ENCODE results near the gene IRF9. TPM values are rescaled to one million over a fixed set of nuclear protein-coding genes. Genes with fewer than 3 reads are reported as not detected.

The IRF9 gene
- 17.5 TPM for total RNA-seq

DNA sequence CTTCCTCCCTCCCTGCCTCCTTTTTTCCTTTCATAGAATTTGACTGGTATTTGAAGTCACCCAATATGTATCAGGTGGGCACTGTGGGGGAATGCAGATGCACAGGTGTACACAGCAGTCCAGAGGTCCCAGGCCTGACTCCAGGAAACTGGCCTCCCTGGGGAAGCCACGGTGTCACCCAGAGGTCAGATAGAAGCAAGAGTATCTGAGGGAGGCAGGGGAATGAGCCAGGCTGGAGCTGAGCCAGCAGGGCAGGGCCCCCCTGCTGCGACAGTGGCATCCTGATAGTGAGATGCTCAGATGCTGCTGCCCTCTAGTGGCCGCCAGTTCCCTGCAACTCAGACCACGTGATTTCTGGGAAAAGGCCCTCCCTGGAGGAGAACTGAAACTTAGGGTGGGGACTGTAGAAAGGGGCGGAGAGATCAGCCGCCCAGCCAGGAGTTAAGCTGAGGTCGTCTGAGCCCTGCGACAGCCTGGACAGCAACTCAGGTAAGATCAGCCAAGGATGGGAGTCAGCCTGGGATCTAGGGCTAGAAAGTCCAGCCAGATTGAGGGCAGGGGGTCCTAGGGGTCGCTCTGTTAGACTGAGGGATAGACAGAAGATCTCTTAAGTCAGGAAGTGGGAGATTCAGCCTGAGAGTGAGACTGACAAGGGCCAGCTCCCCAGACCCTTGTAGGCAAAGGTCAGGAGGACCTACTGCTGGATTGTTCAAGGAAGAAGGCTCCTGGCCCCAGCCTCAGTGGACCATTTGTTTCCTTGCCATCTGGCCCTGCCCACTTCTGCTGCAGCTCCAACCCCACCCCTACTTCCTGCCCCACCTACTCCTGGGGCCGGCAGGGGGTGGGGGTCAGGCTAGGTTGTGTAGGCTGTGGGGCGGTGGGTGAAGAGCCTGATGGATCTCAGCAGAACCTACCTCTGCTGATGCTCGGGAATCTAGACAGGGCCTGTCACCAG is at the start of gene IRF9:
Gene IRF9 (plus strand): TSS at position 416 of the 955 bp plus-strand sequence. CDS start 880 bp downstream, outside the sequence.

DNA sequence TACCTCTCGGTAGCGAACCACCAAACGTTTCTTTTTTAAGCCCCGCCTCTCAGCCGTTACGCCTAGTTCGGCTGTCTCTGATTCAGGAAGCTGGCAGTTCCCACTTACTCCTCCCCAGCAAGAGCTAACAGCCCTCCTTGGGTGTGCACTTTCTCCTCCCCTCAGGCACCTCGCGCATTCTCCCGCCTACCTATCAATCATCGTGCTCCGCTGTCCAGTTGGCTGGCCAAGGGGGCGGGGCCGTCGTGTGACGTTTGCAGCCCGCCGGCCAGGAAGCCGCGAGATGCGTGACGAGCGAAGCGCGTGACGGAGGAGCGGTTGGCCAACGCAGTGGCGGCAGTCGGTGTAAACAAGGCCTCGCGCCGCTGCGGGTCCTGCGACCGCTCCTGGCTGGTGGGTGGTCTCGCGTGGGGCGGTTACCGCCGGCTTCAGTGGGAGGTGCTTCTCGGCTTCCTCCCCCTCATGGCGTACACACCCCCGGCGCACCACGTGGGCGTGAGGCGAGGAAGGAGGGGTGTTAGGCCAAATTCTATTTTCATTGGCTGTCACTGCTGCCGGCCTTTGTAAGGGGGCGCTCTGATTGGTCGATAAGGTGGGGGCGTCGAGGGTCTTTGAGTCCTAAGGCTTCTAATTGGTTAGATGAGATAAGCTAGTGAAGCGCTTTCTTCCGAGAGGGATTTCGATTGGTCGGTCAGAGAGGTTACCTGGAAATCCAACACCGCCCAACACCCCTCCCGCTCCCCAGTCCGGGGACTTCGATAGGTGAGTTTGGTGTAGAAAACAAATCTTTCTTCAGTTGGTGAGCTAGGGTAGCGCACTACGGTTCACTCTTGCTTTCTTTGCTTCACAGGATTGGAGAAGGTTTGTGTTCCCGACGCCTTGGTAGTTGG is 46.3 kb upstream of the IRF9 start, which contains the start of the genes DCAF11 and NRL:
Gene DCAF11 (plus strand): TSS at position 246 of the 890 bp plus-strand sequence. CDS start 818 bp downstream, outside the sequence.
Gene NRL (minus strand): TSS at position 418 of the 890 bp plus-strand sequence. CDS start 32,101 bp downstream, outside the sequence.

DNA sequence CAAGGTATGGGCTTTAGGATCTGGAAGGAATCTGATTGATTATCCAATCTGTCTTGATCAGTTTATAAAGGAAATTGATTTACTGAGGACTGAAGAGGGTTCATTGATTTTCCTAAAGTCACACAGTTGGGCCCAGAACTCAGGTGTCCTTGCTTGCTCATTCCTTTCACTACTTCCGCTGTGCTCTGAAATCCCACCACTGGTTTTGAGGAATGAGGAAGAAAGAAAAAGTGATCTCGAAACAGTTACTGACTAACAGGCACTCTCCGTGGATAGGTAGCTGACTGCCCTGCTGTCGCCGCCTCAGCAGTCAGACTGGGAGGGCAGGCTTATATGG is 30.7 kb upstream of the IRF9 start, which contains the start of gene FITM1:
Gene FITM1 (plus strand): TSS at position 280 of the 337 bp plus-strand sequence. CDS start 905 bp downstream, outside the sequence.

GRCh38 chr14:24135834-24136683 is 25.0 kb upstream of the IRF9 start, which contains the start of gene PSME1:
Gene PSME1, plus strand, starts transcription at chr14:24136194. Its CDS starts 69 bp downstream, at chr14:24136263.

DNA sequence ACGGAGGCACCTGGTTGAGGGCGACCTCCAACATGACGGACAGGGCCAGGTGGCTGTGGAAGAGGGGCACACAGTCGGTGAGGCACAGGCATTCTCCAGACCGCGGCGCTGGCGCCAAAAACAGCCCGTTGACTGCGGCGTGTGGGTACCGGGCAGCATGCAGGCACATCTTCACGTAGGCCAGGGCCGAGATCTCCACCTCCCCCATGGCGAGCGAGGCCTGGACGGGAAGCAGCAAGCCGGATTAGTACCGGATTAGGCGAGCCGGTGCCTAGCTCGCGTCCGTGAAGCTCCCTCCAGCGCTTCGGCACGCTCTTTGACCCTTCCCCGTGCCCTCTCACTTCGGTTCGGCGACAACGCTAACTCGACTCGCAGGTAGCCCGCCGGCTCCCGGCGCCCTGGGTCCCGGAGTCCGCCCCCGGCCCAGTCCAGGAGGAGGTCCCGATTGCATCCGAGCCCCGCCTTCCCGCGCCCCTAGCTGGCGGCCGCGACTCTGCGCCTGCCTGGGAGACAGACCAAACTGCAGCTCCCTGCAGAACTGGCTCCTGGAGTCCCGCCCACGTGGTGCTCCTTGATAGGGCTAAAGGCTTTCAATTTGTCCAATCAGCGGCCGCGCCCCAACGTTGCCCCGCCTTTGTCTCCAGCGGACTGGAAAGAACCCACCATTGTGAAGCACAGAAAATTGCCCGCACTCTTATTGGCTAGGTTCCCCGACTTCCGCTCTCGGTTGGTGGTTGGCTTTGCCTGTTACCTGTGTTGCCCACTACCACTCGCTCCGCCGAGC is 19.8 kb upstream of the IRF9 start, which contains the start of gene EMC9:
Gene EMC9 (minus strand): TSS at position 495 of the 784 bp plus-strand sequence. CDS start 287 bp downstream, at position 208.

DNA sequence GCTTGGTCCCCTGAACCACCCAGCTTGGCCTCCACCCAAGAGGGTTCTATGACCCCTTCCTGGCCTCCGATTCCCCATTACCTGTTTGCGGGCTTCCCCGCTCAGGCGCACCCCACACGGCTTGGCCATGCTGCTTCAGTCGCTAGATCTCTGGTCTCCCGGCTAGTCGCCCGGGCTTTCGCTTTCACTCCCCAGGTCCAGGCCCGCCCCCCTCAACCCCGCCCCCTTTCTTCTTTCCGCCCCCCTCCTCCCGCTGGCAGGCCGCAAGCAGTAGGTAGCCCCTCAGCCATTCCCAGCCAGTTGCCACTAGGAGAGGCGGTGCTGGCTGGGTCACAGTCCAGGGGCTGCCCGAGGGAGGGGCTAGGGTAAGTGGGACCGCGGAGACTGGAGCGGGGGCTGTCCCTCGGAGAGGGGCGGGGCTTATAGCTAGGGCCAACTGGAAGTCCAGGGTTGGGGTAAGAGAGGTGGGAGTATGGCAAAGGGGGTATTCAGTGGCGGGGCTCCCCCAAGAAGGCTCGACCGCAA is 14.6 kb upstream of the IRF9 start, which contains the start of gene PSME2:
Gene PSME2 (minus strand): TSS at position 158 of the 525 bp plus-strand sequence. CDS start 29 bp downstream, at position 129.

DNA sequence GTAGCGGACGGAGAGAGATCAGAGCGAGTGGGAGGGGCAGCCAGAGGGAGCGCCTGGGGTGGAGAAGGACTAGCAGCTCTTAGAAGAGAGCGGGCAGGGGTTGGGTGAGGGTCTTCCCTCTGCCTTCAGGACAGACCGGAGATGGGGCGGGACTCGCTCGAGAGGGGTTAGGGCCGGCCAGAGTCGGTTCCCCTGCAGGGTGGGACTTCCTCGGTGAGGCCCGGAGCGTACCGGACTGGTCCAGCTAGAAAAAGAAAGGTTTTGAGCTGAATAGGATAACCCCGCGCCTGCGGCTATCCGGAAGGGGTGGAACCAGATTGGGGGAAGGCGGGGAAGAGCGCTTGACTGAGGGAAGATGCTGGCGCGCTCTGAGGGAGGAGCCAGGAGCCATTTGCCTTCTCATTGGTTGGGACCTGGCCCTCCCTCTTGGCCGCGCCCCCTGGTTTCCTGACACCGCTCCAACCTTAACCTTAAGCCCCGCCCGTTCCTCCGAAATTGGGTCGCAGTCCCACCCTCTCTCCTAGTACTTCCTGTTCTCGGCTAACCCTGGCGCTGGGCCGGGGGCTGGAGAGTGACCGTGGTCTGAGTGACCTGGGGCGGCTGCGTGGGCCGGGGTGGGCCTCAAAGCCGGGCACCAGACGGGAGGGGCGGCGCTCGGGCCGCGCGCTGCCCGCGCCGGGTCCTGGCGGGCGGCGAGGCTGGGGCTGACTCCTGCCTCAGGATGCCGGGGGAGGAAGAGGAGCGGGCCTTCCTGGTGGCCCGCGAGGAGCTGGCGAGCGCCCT is 13.9 kb upstream of the IRF9 start, which contains the start of gene RNF31:
Gene RNF31 (plus strand): TSS at position 521 of the 783 bp plus-strand sequence. CDS start 201 bp downstream, at position 722.

GRCh38 chr14:24171422-24172260 is 10.6 kb downstream of the IRF9 start, which contains the start of gene REC8:
Gene REC8, plus strand, starts transcription at chr14:24172080. Its CDS starts 473 bp downstream, at chr14:24172553.

DNA sequence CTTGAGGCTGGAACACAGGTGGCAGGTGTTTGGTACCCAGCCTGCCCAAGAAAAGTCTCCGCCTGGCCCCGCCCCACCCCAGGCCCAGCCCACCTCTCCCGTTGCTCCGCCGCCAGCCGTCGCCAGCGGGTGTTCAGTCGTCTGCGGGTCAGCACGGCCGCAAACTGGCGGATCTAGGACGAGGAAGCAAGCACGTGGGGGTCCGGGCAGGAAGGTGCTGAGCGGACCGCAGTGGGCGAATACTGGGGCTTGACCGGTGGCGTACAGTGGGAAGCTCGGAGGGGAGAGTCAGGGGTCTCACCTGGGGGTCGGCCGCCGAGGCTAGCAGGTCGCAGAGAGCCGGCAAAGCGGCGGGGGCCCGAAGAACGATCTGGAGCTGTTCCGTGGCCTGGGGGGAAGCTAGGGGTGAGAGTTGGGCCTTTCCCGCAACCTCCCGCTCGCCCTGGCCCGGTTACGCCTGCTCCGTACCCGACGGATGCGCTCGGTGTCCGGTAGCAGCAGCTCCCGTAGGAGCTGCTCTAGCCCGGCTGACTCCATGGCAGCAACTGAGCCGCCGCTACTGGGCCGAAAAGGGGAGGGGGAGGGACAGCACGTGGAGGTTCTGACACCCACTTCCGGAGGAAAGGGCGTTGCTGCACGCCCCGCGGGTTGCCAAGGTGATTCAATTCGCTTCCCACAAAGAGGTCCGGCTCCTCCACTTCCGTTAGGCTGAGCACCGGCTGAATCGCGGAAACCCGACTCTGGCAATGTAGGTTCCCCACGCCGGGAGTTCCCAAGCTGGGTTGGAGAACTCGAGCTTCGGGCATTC is 27.4 kb downstream of the IRF9 start, which contains the start of gene IPO4:
Gene IPO4 (minus strand): TSS at position 566 of the 808 bp plus-strand sequence. CDS start 29 bp downstream, at position 537.

GRCh38 chr14:24195186-24196070 is 34.4 kb downstream of the IRF9 start, which contains the start of gene TM9SF1:
Gene TM9SF1, minus strand, starts transcription at chr14:24195441. Its CDS starts 422 bp downstream, at chr14:24195019.

DNA sequence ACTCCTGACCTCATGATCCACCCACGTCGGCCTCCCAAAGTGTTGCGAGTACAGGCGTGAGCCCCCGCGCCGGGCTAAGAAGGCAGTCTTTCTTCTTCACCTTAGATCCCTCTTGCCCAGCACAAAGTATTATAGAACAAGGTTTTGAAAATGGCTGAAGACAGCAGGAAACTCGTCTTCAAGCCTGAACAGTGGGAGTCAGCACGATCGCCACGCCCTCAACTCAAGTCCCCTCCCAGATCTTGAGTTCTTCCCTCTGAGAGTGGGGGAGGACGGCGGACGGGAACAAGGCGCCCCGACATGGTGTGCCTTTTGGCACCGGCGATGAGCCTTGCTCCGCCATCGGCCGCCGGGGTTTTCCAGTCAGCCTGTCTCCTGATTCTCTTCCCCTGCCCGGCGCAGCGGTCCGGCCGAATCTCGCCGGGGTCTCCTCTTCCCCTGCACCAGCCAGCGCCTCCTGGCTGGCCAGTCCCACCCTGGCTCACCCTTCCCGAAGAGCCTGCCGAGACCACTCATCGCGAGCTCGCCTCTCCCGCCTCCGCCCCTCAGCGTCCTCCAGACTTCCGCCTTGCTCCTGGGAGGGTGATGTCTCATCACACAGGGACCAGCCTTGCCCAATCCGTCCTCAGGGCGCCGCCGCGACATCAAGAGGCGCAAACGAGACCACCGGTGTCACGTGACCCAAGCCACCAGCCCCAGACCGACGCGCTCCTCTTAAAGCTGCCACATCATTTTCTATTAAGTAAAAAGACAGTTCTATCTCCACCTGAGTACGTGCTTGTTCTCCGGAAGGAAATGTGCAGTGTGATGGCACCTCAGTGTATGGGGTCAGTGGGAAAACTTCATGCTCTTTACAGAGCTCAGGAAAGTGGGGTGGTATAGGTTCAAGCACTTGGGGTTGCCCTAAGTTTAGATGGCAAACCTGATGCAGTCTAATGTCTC is 52.1 kb downstream of the IRF9 start, which contains the start of gene CHMP4A:
Gene CHMP4A (minus strand): TSS at position 565 of the 942 bp plus-strand sequence. CDS start 49 bp downstream, at position 516.

GRCh38 chr14:24215495-24216344 is 54.7 kb downstream of the IRF9 start, which contains the start of gene MDP1:
Gene MDP1, minus strand, starts transcription at chr14:24216066. Its CDS starts 111 bp downstream, at chr14:24215955.

Data from parietal lobe (tissue), 1 donor.